ENCODE data around the gene AKIRIN2. TPM values are rescaled to one million over a fixed set of nuclear protein-coding genes. Genes with fewer than 3 reads are reported as not detected.
A peak's percentile ranks its signal among the peaks of the same experiment; 100 is the strongest.

AKIRIN2 gene
- total and polyA plus RNA-seq, 2 donors (not counting 1 experiment from before 2014, with no cell fraction given): 82.2 to 108 TPM

- TF ChIP-seq, protein P1, sequence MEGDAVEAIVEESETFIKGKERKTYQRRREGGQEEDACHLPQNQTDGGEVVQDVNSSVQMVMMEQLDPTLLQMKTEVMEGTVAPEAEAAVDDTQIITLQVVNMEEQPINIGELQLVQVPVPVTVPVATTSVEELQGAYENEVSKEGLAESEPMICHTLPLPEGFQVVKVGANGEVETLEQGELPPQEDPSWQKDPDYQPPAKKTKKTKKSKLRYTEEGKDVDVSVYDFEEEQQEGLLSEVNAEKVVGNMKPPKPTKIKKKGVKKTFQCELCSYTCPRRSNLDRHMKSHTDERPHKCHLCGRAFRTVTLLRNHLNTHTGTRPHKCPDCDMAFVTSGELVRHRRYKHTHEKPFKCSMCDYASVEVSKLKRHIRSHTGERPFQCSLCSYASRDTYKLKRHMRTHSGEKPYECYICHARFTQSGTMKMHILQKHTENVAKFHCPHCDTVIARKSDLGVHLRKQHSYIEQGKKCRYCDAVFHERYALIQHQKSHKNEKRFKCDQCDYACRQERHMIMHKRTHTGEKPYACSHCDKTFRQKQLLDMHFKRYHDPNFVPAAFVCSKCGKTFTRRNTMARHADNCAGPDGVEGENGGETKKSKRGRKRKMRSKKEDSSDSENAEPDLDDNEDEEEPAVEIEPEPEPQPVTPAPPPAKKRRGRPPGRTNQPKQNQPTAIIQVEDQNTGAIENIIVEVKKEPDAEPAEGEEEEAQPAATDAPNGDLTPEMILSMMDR (IDR thresholded peaks at IDR 0.05): no peak
- no peak for TF ChIP-seq EZH2 (IDR thresholded peaks at IDR 0.05; ENCODE audit: borderline replicate concordance, insufficient read depth, low read depth, low read length, poor library complexity, severe bottlenecking)
- H3K9me3 Mint-ChIP-seq (ENCODE audit: insufficient read depth): no peaks in the 10 kb centered on the region
- peaks cover 8 to 48% of the 10 kb centered on the region in 2 experiments for H3K36me3 ChIP-seq (replicated peaks in 1 of 2; ENCODE audit: control extremely low read depth in 1 of 2, control insufficient read depth in 1 of 2, extremely low read depth in 1 of 2, insufficient read depth in 2 of 2, low read length in 1 of 2)
- H3K4me3 Mint-ChIP-seq: no peak overlapping the region
- peaks cover 5 to 6% of the 10 kb centered on the region in 2 donors for H3K4me1 ChIP-seq (ENCODE audit: control insufficient read depth in 2 of 2, insufficient read depth in 2 of 2, low read length in 2 of 2)
- H3K9ac ChIP-seq (ENCODE audit: low read length): no peak overlapping the region
- DNase-seq: no peak
- no peaks in the 10 kb centered on the region for H3K27me3 Mint-ChIP-seq
- no peaks in the 10 kb centered on the region for H3K79me2 ChIP-seq (ENCODE audit: control insufficient read depth, insufficient read depth, low read length)
- peaks cover 12% of the 10 kb centered on the region for H3K4me1 Mint-ChIP-seq
- peak overlapping the region in 1 of 2 donors; percentile 36 for H3K27ac ChIP-seq (ENCODE audit: low read length in 2 of 2)
- no peak overlapping the region for H3K27ac Mint-ChIP-seq
- no peaks in the 10 kb centered on the region for H4K20me1 ChIP-seq (ENCODE audit: control insufficient read depth, insufficient read depth, low read length, poor library complexity, severe bottlenecking)
- CTCF ChIA-PET: interaction anchor here (0.7 to 0.8 kb wide), 2 partner anchors 55 to 1160 kb away, joined by 3 to 4 read pairs; no protein-coding TSS in a partner anchor
- H2AFZ ChIP-seq (ENCODE audit: insufficient read depth, low read depth, low read length, poor library complexity, severe bottlenecking): no peak overlapping the region
- no peak overlapping the region for H3K4me3 ChIP-seq (ENCODE audit: control extremely low read depth in 1 of 5, extremely low read depth in 1 of 5, insufficient read depth in 1 of 5, low read depth in 2 of 5, low read length in 4 of 5)
- ATAC-seq (ENCODE audit: low read depth): no peak
- no peak overlapping the region for H3K4me2 ChIP-seq (replicated peaks; ENCODE audit: low read depth, low read length, poor library complexity, severe bottlenecking)
- H3K27me3 ChIP-seq (replicated peaks in 1 of 4; ENCODE audit: control extremely low read depth in 1 of 4, control insufficient read depth in 3 of 4, insufficient read depth in 4 of 4, low read length in 3 of 4): no peaks in the 10 kb centered on the region
- POLR2A ChIA-PET: no interaction called here
- no CpG with 5 or more reads among the region's 2 CpGs for WGBS (ENCODE audit: insufficient coverage)
- H3K9me3 ChIP-seq (ENCODE audit: control extremely low read depth in 1 of 3, control insufficient read depth in 2 of 3, insufficient read depth in 1 of 3, low read length in 2 of 3): no peaks in the 10 kb centered on the region
- intact Hi-C loops (cut with micrococcal nuclease): no loop called here
Measured at GRCh38 chr6:87672641-87673040, 29.4 kb downstream of the AKIRIN2 start.

- Mint-ChIP-seq H3K4me1 (peaks cover 12% of the 10 kb centered on the region), H3K27ac (peak overlapping the region; percentile 10), H3K9me3 (ENCODE audit: insufficient read depth) (no peaks in the 10 kb centered on the region), H3K4me3 (no peak overlapping the region), H3K27me3 (no peaks in the 10 kb centered on the region)
- no peak overlapping the region for H3K27ac ChIP-seq (ENCODE audit: low read length in 2 of 2)
- no peak overlapping the region for H3K4me3 ChIP-seq (ENCODE audit: control extremely low read depth in 1 of 5, extremely low read depth in 1 of 5, insufficient read depth in 1 of 5, low read depth in 2 of 5, low read length in 4 of 5)
- H2AFZ ChIP-seq (ENCODE audit: insufficient read depth, low read depth, low read length, poor library complexity, severe bottlenecking): no peak overlapping the region
- 97% methylated on average over 3 of the region's 6 CpGs for WGBS (ENCODE audit: insufficient coverage)
- H3K27me3 ChIP-seq (replicated peaks in 1 of 4; ENCODE audit: control extremely low read depth in 1 of 4, control insufficient read depth in 3 of 4, insufficient read depth in 4 of 4, low read length in 3 of 4): no peaks in the 10 kb centered on the region
- H3K9ac ChIP-seq (ENCODE audit: low read length): no peak overlapping the region
- no peaks in the 10 kb centered on the region for H3K9me3 ChIP-seq (ENCODE audit: control extremely low read depth in 1 of 3, control insufficient read depth in 2 of 3, insufficient read depth in 1 of 3, low read length in 2 of 3)
- peaks cover 11 to 45% of the 10 kb centered on the region in 2 experiments for H3K36me3 ChIP-seq (replicated peaks in 1 of 2; ENCODE audit: control extremely low read depth in 1 of 2, control insufficient read depth in 1 of 2, extremely low read depth in 1 of 2, insufficient read depth in 2 of 2, low read length in 1 of 2)
- DNase-seq (no peak), ATAC-seq (ENCODE audit: low read depth) (no peak)
- CTCF ChIA-PET: interaction anchor here (0.6 kb wide), 1 partner anchor 22 kb away, joined by 3 read pairs; no protein-coding TSS in a partner anchor
- H4K20me1 ChIP-seq (ENCODE audit: control insufficient read depth, insufficient read depth, low read length, poor library complexity, severe bottlenecking): no peaks in the 10 kb centered on the region
- no peak overlapping the region for H3K4me2 ChIP-seq (replicated peaks; ENCODE audit: low read depth, low read length, poor library complexity, severe bottlenecking)
- intact Hi-C loops (cut with micrococcal nuclease): no loop called here
- H3K79me2 ChIP-seq (ENCODE audit: control insufficient read depth, insufficient read depth, low read length): no peaks in the 10 kb centered on the region
- no peak for TF ChIP-seq EZH2 (IDR thresholded peaks at IDR 0.05; ENCODE audit: borderline replicate concordance, insufficient read depth, low read depth, low read length, poor library complexity, severe bottlenecking)
- TF ChIP-seq, protein P1 (IDR thresholded peaks at IDR 0.05): no peak
- POLR2A ChIA-PET: no interaction called here
- peaks cover 5 to 6% of the 10 kb centered on the region in 2 donors for H3K4me1 ChIP-seq (ENCODE audit: control insufficient read depth in 2 of 2, insufficient read depth in 2 of 2, low read length in 2 of 2)
Measured at GRCh38 chr6:87671555-87672029, 30.4 kb downstream of the AKIRIN2 start.
